ENCODE measurements around the gene CSNK1A1L.

Gene CSNK1A1L

DNA sequence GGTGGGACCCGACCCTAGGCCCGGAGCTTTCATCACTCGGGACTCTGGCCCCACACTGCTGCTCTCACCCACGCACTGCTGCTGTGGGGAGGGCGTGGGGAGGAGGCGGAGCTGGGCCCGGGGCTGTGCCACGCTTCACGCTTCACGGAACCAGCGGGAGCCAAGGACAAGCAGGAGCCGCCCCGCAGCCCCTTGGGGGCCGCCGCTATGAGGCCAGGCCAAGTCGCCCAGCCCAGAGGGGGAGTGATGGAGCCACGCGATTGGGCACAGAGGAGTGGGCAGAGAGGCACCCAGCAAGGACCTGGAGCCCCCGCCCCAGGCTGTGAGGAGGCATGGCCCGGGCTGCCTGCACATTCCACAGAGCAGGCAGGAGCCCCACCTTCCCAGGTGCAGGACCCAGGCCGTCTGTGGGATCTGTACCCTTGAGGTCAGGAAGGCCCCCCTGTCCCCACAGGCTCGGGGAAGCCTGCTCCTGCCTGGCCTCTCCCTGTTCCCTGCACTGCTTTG is 35.8 kb downstream of the CSNK1A1L start:
- H3K27me3 Mint-ChIP-seq (ENCODE audit: low read depth) = no peaks in the 10 kb centered on the region
- no peaks in the 10 kb centered on the region for H3K36me3 Mint-ChIP-seq (ENCODE audit: low read depth)
- H3K4me3 Mint-ChIP-seq = no peak overlapping the region
- TF ChIP-seq, protein P1, sequence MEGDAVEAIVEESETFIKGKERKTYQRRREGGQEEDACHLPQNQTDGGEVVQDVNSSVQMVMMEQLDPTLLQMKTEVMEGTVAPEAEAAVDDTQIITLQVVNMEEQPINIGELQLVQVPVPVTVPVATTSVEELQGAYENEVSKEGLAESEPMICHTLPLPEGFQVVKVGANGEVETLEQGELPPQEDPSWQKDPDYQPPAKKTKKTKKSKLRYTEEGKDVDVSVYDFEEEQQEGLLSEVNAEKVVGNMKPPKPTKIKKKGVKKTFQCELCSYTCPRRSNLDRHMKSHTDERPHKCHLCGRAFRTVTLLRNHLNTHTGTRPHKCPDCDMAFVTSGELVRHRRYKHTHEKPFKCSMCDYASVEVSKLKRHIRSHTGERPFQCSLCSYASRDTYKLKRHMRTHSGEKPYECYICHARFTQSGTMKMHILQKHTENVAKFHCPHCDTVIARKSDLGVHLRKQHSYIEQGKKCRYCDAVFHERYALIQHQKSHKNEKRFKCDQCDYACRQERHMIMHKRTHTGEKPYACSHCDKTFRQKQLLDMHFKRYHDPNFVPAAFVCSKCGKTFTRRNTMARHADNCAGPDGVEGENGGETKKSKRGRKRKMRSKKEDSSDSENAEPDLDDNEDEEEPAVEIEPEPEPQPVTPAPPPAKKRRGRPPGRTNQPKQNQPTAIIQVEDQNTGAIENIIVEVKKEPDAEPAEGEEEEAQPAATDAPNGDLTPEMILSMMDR (IDR thresholded peaks at IDR 0.05; ENCODE audit: unreplicated experiment in 3 of 3) = no peak
- peaks cover 42% of the 10 kb centered on the region for H3K4me1 Mint-ChIP-seq
- H3K9me3 Mint-ChIP-seq = no peaks in the 10 kb centered on the region
- no peak overlapping the region for H3K27ac Mint-ChIP-seq

DNA sequence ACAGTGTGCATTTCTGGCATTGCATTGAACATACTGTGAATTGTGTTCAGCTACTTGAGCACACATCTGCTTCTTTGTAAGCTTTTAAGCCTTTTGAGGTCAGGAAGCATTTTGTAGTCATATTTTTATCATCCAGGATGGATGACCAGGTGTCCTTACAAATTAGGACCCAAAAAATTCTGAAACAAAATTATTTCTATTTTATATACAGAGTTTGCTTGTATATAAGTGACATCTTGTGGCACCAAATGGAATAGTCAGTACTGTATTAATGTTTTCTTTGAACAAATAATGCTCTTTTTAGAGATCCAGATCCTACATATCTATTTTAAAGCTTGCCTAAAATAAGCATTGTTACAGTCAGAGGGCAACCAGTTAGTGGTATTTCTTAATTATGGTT is 36.5 kb downstream of the CSNK1A1L start:
- Mint-ChIP-seq H3K36me3 (ENCODE audit: low read depth) (no peaks in the 10 kb centered on the region), H3K27ac (peak overlapping the region; percentile 46 to 74 (median 62)), H3K4me3 (no peak overlapping the region), H3K4me1 (peaks cover 37% of the 10 kb centered on the region), H3K27me3 (ENCODE audit: low read depth) (no peaks in the 10 kb centered on the region), H3K9me3 (no peaks in the 10 kb centered on the region)
- TF ChIP-seq, protein P1 (IDR thresholded peaks at IDR 0.05; ENCODE audit: unreplicated experiment in 3 of 3) = peak; percentile 40 to 58 (median 41)

DNA sequence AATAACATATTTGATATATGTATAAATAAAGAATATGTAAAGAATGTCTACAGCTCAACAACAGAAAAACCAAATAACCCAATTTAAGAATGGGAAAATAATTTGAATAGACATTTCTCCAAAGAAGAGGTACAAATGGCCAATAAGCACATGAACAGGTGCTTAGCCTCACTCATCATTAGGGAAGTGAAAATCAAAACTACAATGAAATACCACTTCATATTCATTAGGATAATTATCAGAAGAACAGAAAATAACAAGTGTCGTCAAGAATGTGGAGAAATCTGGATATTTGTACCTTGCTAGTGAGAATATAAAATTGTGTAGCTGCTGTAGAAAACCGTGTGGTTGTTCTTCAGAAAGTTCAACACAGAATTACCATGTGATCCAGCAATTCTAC is 37.6 kb downstream of the CSNK1A1L start:
- H3K4me3 Mint-ChIP-seq = no peak overlapping the region
- H3K27me3 Mint-ChIP-seq (ENCODE audit: low read depth) = no peaks in the 10 kb centered on the region
- TF ChIP-seq, protein P1 (IDR thresholded peaks at IDR 0.05; ENCODE audit: unreplicated experiment in 3 of 3) = no peak
- no peaks in the 10 kb centered on the region for H3K36me3 Mint-ChIP-seq (ENCODE audit: low read depth)
- H3K9me3 Mint-ChIP-seq = no peaks in the 10 kb centered on the region
- peaks cover 29% of the 10 kb centered on the region for H3K4me1 Mint-ChIP-seq
- H3K27ac Mint-ChIP-seq = no peak overlapping the region

DNA sequence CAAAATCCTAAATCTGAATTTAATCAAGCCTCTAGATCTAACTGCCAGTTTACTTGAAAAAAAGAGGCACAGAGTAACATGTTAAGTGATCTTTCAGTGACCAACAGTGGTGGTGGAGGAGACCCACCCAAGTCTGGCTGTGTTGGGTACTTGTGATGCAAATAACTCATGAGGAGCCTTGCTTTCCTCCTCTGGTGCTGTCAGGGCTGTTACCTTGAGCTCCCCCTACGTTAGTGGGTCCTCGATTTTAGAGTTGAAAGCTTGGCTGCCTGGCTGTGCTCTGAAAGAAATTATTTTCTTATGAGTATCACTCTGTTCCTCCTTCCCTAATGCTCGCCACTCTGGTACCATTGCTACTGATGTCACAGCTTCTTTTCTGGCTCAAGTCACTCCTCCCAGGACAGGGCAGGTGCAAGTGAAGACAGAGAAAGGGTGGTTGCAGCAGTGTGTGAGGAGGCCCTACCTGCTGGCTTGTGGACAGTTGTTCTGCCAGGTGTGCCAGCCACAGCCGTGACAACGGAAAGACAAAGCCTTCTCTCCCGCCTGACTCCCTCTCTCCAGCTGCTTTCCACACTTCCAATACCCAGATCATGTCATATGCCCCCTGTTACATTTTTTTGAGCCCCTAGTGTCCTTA is 39.5 kb downstream of the CSNK1A1L start:
- no peaks in the 10 kb centered on the region for H3K27me3 Mint-ChIP-seq (ENCODE audit: low read depth)
- TF ChIP-seq, protein P1 (IDR thresholded peaks at IDR 0.05; ENCODE audit: unreplicated experiment in 3 of 3) = no peak
- H3K4me3 Mint-ChIP-seq = no peak overlapping the region
- peaks cover 15% of the 10 kb centered on the region for H3K4me1 Mint-ChIP-seq
- H3K9me3 Mint-ChIP-seq = no peaks in the 10 kb centered on the region
- no peaks in the 10 kb centered on the region for H3K36me3 Mint-ChIP-seq (ENCODE audit: low read depth)
- H3K27ac Mint-ChIP-seq = no peak overlapping the region

DNA sequence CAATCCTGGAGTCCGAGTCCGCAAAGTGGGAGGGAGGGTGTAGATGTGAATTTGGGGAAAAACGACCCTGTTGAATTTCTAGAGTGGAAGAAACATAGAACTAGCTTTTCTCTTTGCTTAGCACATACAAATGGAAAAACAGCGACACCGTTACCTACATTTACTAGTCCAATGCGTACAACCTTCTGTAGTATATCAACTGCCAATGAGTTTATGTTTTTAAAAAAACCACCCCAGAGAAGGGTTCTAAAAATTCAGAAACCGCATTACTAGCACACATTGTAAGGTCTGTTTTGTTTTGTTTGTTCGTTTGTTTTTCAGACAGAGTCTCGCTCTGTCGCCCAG is 45.6 kb downstream of the CSNK1A1L start:
- Mint-ChIP-seq H3K36me3 (ENCODE audit: low read depth) (peaks cover 32% of the 10 kb centered on the region), H3K4me1 (peaks cover 12% of the 10 kb centered on the region), H3K4me3 (peak overlapping the region; percentile 95 to 98 (median 95)), H3K27me3 (ENCODE audit: low read depth) (no peaks in the 10 kb centered on the region), H3K9me3 (peaks cover 3% of the 10 kb centered on the region), H3K27ac (peak overlapping the region; percentile 99 to 100 (median 99))
- TF ChIP-seq, protein P1 (IDR thresholded peaks at IDR 0.05; ENCODE audit: unreplicated experiment in 3 of 3) = no peak

All from nephron (organoid).